Cerebellar cortex (tissue), 1 donor: ENCODE measurements around the gene ENPP5.
"Not testable (repeated sequence)": the region's sequence is repeated elsewhere in the genome, so short reads cannot be mapped to it uniquely, and the experiment has no call there.

Experiments used
- DNase-seq: peaks from one replicate; pipeline ENCODE4 v3.0.0-alpha.2; 2015; ENCODE audit warnings: low spot score

The ENPP5 gene

GRCh38 chr6:46175446-46175845 lies 4.7 kb upstream of the ENPP5 start:
- no peak for DNase-seq

GRCh38 chr6:46174904-46175303 lies 4.1 kb upstream of the ENPP5 start:
- no peak for DNase-seq

DNA sequence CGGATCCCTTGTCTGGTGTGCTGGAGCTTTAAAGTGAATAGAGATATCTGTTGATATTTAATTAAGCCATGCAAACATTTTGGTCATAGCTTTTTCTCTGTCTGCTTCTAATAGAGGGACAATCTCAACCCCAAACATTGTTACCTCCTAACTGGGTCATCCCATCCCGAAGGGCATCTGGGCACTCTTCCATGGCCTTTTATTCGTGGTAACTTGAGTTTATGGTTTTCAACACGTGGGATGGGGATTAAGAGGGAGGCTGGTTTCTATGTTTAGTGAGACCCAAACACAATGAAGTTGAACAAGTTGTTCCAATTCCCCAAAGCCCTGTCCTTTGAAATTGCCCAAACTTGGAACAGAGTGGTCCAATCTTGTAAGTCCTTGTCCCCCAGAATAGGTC lies 1.4 kb upstream of the ENPP5 start:
- no peak for DNase-seq

- no peak for DNase-seq
These were observed 10.7 kb downstream of the ENPP5 start for GRCh38 chr6:46160102-46160501.

DNA sequence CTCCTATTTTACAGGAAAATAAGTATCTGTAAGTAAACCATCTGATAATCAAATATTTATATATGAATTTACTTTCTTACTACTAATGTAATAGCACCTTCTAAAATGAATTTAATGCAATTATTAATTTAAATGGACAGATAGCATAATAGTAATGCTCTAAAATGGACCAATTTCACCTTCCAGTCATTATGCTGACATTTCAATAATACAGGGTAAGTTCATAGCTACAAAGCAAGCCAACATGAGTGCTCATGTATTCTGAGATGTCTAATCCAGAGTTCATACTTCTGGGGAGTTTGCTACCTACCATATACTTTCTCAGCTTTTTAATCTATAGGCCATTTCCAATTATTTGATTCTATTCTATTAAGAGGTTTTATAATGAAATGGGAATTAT lies 11.6 kb downstream of the ENPP5 start:
- DNase-seq = no peak

DNA sequence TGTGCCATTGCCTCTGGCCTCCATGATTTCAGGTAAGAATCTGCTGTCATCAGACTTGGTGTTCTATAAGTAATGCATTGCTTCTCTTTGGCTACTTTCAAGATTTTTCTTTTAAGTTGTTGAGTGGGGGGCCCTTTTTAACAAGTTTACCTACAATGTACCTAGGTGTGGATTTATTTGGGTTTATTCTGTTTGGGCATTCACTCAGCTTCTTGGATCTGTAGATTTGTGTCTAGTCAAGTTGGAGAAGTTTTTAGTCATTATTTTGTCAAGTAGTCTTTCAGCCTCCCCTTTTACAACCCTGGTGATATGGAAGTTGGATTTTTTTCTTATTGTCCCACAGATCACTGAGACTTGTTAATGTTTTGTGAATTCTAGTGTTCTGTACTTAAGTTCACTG lies 14.1 kb downstream of the ENPP5 start:
- no peak for DNase-seq

DNA sequence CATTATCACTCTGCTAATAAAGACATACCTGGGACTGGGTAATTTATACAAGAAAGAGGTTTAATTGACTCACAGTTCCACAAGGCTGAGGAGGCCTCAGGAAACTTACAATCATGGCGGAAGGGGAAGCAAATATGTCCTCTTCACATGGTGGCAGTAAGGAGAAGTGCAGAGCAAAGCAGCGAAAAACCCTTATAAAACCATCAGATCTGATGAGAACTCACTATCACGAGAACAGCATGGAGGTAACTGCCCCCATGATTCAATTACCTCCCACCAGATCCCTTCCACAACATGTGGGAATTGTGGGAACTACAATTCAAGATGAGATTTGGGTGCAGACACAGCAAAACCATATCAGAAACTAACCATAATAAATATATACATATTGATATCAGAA lies 21.7 kb downstream of the ENPP5 start:
- not testable (repeated sequence) for DNase-seq

DNA sequence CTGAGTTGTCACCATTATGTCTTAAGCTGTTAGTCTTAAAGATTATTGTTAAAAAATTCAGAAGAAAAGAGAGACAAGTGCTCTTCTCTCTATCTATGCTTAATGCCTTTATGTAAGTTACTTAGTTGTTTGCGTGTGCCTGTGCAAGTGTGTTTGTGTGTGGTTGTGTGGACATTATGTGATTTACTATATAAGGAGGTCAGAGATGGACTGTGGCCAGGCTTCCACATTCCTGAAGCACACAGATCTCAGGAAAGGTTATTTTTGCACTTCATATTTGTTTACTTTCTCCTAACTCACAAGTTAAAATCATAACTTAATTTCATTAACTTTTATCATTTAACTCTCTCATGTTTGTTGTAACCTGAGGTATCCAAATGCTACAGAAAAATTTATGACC lies 26.5 kb downstream of the ENPP5 start:
- DNase-seq = no peak

- DNase-seq = peak; percentile 31
These were observed 32.5 kb downstream of the ENPP5 start for GRCh38 chr6:46138281-46138680.

DNA sequence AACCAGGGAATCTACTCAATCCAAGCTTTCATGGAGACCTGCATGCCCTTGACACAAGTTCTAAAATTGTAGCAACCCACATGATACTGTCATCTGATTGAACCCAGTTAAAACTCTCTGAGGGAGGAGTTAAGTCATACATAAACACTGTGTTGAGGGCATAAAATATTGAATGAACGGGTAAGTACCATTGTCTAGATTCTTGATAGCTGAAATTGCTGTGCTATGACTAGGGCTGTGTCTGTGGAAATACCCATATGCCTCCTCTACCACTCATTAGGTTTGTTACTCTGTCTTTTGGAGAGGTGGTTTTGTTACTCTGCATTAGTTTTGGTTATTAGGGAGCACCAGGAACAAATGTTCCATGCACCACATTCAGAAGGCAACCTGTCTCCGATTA lies 33.4 kb downstream of the ENPP5 start:
- DNase-seq = no peak

- no peak for DNase-seq
These were observed 33.9 kb downstream of the ENPP5 start for GRCh38 chr6:46136831-46137230.

DNA sequence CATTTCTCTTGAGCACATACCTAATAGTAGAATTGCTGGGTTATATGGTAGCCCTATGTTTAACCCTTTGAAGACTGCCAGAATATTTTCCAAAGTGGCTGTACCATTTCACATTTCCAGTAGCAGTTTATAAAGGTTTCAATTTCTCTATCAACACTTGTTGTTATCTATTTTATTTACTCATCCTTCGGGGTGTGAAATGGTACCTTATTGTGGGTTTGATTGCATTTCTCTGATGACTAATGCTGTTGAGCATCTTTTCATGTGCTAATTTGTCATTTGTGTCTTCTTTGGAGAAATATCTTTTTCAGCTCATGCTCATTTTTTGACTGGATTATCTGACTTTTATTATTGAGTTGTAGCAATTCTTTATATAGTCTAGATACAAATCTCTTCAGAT lies 35.6 kb downstream of the ENPP5 start:
- DNase-seq = no peak

DNA sequence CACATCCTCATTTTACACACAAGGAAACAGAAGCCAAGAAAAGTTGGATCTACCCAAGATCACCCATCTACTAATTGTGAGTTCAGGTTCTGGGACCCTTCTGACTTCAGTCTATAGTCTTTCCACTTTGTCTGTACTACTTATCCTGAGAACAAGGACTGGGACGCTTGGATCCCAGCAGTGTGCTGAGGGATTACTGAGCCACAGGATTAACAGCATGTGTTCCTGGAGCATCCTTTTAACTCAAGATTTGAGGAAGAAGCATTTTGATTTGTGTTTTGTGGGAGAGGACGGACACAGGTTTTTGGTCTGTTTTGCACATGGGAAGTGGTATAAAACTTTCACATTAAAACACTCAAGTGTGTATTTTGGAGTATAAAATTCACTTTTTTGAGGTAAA lies 36.6 kb downstream of the ENPP5 start:
- no peak for DNase-seq

DNA sequence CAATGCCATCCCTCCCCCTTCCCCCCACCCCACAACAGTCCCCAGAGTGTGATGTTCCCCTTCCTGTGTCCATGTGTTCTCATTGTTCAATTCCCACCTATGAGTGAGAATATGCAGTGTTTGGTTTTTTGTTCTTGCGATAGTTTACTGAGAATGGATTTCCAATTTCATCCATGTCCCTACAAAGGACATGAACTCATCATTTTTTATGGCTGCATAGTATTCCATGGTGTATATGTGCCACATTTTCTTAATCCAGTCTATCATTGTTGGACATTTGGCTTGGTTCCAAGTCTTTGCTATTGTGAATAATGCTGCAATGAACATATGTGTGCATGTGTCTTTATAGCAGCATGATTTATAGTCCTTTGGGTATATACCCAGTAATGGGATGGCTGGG lies 39.5 kb downstream of the ENPP5 start:
- not testable (repeated sequence) for DNase-seq

- no peak for DNase-seq
These were observed 40.1 kb downstream of the ENPP5 start for GRCh38 chr6:46130666-46131065.

DNA sequence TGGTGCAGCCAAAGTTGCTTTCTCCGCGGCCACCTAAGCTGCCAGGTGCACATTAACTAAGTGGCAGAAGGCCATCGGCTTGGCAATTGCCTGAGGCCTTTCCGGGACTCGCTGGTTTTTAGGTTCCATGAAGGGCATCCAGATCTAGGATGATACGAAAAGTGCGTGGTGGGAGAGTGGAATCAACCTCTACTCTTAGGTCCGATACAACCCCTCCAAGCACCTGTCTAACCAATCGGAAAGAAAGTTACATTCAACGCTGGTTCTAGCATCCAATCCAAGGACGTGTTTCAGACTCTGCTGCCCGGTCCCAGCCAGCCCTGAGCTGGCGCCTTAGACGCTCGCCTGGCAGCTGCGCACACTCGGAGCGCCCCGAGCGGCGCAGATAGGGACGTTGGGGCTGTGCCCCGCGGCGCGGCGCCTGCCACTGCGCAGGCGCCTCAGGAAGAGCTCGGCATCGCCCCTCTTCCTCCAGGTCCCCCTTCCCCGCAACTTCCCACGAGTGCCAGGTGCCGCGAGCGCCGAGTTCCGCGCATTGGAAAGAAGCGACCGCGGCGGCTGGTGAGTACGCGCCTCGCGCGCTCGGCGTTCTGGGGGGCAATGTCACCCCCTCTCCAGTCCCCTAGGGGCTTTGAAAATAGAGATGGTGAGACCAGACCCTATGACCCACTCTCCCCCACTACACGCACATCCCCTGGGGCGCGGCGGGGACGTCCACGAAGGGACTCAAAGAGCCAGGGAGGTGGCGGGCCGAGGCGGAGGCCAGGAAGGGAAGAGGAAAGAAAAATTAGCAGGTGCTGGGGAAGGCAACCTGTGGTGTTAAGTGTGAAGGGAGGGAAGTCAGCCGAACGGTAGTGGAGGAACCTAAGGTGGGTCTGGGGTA lies 40.9 kb downstream of the ENPP5 start, which contains the start of gene ENPP4:
ENPP4 (plus strand) TSS at position 361 of the 883 bp plus-strand sequence. CDS start 9,595 bp downstream, outside the sequence.
- peak; percentile 97 for DNase-seq

GRCh38 chr6:46129291-46129628 lies 41.5 kb downstream of the ENPP5 start:
- no peak for DNase-seq

GRCh38 chr6:46128476-46128875 lies 42.3 kb downstream of the ENPP5 start:
- DNase-seq = no peak

- DNase-seq = not testable (repeated sequence)
These were observed 51.1 kb downstream of the ENPP5 start for GRCh38 chr6:46119679-46120078.

GRCh38 chr6:46118836-46119235 lies 51.9 kb downstream of the ENPP5 start:
- no peak for DNase-seq

GRCh38 chr6:46118157-46118556 lies 52.6 kb downstream of the ENPP5 start:
- no peak for DNase-seq

GRCh38 chr6:46116289-46116688 lies 54.5 kb downstream of the ENPP5 start:
- DNase-seq = no peak

DNA sequence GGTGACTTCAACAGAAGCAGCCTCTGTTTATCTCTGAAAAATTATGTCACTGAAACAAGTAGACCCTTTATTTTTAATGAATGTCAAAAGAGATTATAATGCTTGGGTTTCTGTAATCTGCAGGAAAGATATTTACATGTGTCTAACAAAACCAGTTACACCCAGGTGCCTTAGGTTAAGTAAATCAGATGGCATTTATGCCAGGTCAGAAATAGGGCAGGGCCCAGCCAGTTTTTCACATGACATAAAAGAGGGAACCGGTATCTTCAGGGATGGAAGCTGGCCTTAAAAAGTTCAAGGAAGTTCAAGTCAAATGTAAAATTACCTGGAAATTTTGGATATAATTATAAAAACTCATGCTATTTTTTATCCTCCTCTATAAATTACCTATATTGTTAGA lies 55.1 kb downstream of the ENPP5 start:
- no peak for DNase-seq

DNA sequence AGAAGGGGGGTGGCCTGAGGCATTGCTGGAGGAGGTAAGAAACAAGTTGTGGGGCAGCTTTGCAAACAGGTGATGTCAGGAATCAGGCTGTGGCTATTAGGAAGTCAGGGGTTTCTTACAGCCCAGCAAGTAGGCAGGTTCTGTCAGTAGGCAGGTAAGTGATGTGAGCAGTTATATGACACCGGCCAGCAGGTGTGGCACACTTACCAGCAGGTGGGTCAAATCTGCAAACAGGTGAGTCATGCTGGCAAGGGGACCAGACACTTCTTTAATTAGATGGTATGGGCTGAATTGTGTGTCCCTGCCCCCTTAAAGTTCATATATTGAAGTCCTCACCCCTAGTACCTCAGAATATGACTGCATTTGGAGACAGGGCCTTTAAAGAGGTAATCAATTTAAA lies 57.4 kb downstream of the ENPP5 start:
- no peak for DNase-seq
